ENCODE data around the gene KCNS3. TPM values are rescaled to one million over a fixed set of nuclear protein-coding genes. Genes with fewer than 3 reads are reported as not detected.

KCNS3 gene
- total RNA-seq, 2 experiments from 2014 or later = not detected

GRCh38 chr2:17849275-17849674 lies 29.2 kb upstream of the KCNS3 start:
- TF ChIP-seq EZH2phosphoT487 (IDR thresholded peaks at IDR 0.05; ENCODE audit: borderline replicate concordance, low read depth, low read length) = no peak
- TF ChIP-seq CTCF (conservative IDR thresholded peaks at IDR 0.05; ENCODE audit: low read length) = no peak
- ChIA-PET POLR2A (interaction anchor here (0.7 to 1.0 kb wide), 2 partner anchors 94 to 118 kb away, joined by 3 to 5 read pairs; no protein-coding TSS in a partner anchor), CTCF (ENCODE audit: unreplicated experiment) (no interaction called here)
- Histone ChIP-seq H3K79me2 (ENCODE audit: insufficient read depth, low read depth, low read length) (no peaks in the 10 kb centered on the region), H3K9me3 (ENCODE audit: low read length) (no peaks in the 10 kb centered on the region), H2AFZ (ENCODE audit: low read length) (no peak overlapping the region), H3K36me3 (ENCODE audit: insufficient read depth, low read length) (no peaks in the 10 kb centered on the region), H3K4me3 (ENCODE audit: low read depth, low read length, poor library complexity, severe bottlenecking) (no peak overlapping the region), H3K4me1 (ENCODE audit: insufficient read depth, low read length, poor library complexity, severe bottlenecking) (no peaks in the 10 kb centered on the region), H3K4me2 (ENCODE audit: low read length) (no peak overlapping the region), H3K9me2 (ENCODE audit: insufficient read depth, low read length) (no peaks in the 10 kb centered on the region), H3K27ac (ENCODE audit: low read depth, low read length, poor library complexity, severe bottlenecking) (no peak overlapping the region), H4K20me1 (ENCODE audit: insufficient read depth, low read length) (no peaks in the 10 kb centered on the region)
- no TSS peak for BruUV-seq (replicated peaks)
- intact Hi-C loops (cut with micrococcal nuclease; ENCODE audit: unreplicated experiment) = no loop called here
- DNase-seq (ENCODE audit: low spot score) = no peak

- H3K4me3 ChIP-seq (ENCODE audit: low read depth, low read length, poor library complexity, severe bottlenecking) = no peak overlapping the region
- no peak overlapping the region for H2AFZ ChIP-seq (ENCODE audit: low read length)
- intact Hi-C loops (cut with micrococcal nuclease; ENCODE audit: unreplicated experiment) = loop anchor here (5.0 kb wide), 1 partner anchor 327 kb away; no protein-coding TSS in a partner anchor
- ChIA-PET POLR2A (interaction anchor here (0.7 to 1.0 kb wide), 2 partner anchors 94 to 734 kb away, joined by 3 to 5 read pairs; no protein-coding TSS in a partner anchor), CTCF (ENCODE audit: unreplicated experiment) (no interaction called here)
- H3K9me2 ChIP-seq (ENCODE audit: insufficient read depth, low read length) = no peaks in the 10 kb centered on the region
- H3K4me1 ChIP-seq (ENCODE audit: insufficient read depth, low read length, poor library complexity, severe bottlenecking) = no peaks in the 10 kb centered on the region
- no peaks in the 10 kb centered on the region for H3K9me3 ChIP-seq (ENCODE audit: low read length)
- no peak overlapping the region for H3K4me2 ChIP-seq (ENCODE audit: low read length)
- no peaks in the 10 kb centered on the region for H3K79me2 ChIP-seq (ENCODE audit: insufficient read depth, low read depth, low read length)
- H4K20me1 ChIP-seq (ENCODE audit: insufficient read depth, low read length) = no peaks in the 10 kb centered on the region
- DNase-seq (ENCODE audit: low spot score) = no peak
- H3K36me3 ChIP-seq (ENCODE audit: insufficient read depth, low read length) = no peaks in the 10 kb centered on the region
- BruUV-seq (replicated peaks) = no TSS peak
- TF ChIP-seq EZH2phosphoT487 (IDR thresholded peaks at IDR 0.05; ENCODE audit: borderline replicate concordance, low read depth, low read length) (no peak), CTCF (conservative IDR thresholded peaks at IDR 0.05; ENCODE audit: low read length) (no peak)
- H3K27ac ChIP-seq (ENCODE audit: low read depth, low read length, poor library complexity, severe bottlenecking) = no peak overlapping the region
Measured at GRCh38 chr2:17850151-17850550, 28.3 kb upstream of the KCNS3 start.

GRCh38 chr2:17851731-17852585 lies 26.5 kb upstream of the KCNS3 start:
- H2AFZ ChIP-seq (ENCODE audit: low read length) = no peak overlapping the region
- no peaks in the 10 kb centered on the region for H3K79me2 ChIP-seq (ENCODE audit: insufficient read depth, low read depth, low read length)
- ChIA-PET CTCF (ENCODE audit: unreplicated experiment) (no interaction called here), POLR2A (no interaction called here)
- H3K27ac ChIP-seq (ENCODE audit: low read depth, low read length, poor library complexity, severe bottlenecking) = no peak overlapping the region
- no peaks in the 10 kb centered on the region for H3K36me3 ChIP-seq (ENCODE audit: insufficient read depth, low read length)
- H3K4me1 ChIP-seq (ENCODE audit: insufficient read depth, low read length, poor library complexity, severe bottlenecking) = no peaks in the 10 kb centered on the region
- no peaks in the 10 kb centered on the region for H3K9me3 ChIP-seq (ENCODE audit: low read length)
- H3K4me3 ChIP-seq (ENCODE audit: low read depth, low read length, poor library complexity, severe bottlenecking) = no peak overlapping the region
- BruUV-seq (replicated peaks) = no TSS peak
- intact Hi-C loops (cut with micrococcal nuclease; ENCODE audit: unreplicated experiment) = loop anchor here (1.0 to 5.0 kb wide), 3 partner anchors 297 to 527 kb away; no protein-coding TSS in a partner anchor
- DNase-seq (ENCODE audit: low spot score) = peak; percentile 61
- no peak for TF ChIP-seq EZH2phosphoT487 (IDR thresholded peaks at IDR 0.05; ENCODE audit: borderline replicate concordance, low read depth, low read length)
- peak; percentile 88 for TF ChIP-seq CTCF (conservative IDR thresholded peaks at IDR 0.05; ENCODE audit: low read length)
- no peaks in the 10 kb centered on the region for H3K9me2 ChIP-seq (ENCODE audit: insufficient read depth, low read length)
- H3K4me2 ChIP-seq (ENCODE audit: low read length) = no peak overlapping the region
- no peaks in the 10 kb centered on the region for H4K20me1 ChIP-seq (ENCODE audit: insufficient read depth, low read length)
